Left renal pelvis (tissue), 4 donors: Measurements from ENCODE around the gene FREM1. TPM values are rescaled to one million over a fixed set of nuclear protein-coding genes. Genes with fewer than 3 reads are reported as not detected.

Source experiments
- DNase-seq, 4 donors: peaks; one replicate each; pipeline ENCODE4 v3.0.0-alpha.2; 2013; ENCODE audit warnings: low read depth in 4 of 4, low spot score in 3 of 4
- polyA plus RNA-seq, 4 donors: library from polyadenylated mRNA; unstranded; fragments of 120-200 nt; gene quantifications; one replicate each; pipeline ENCODE4 v1.2.1, GENCODE V29; 2013; ENCODE audit not compliant: insufficient read length in 4 of 4

Gene FREM1
- polyA plus RNA-seq, 4 donors: 24.0 to 184 (median 169) TPM

- no peak for DNase-seq
Measured at GRCh38 chr9:14911046-14911445, 818 bp upstream of the FREM1 start.

GRCh38 chr9:14909601-14909960, 647 bp downstream of the FREM1 start:
- no peak for DNase-seq

GRCh38 chr9:14909181-14909580, 1.0 kb downstream of the FREM1 start:
- DNase-seq: no peak

GRCh38 chr9:14908295-14909180, 1.7 kb downstream of the FREM1 start:
- DNase-seq: peak in 2 of 4 donors; percentile 55 to 63

GRCh38 chr9:14907696-14908095, 2.5 kb downstream of the FREM1 start:
- no peak for DNase-seq

- DNase-seq: no peak
Measured at GRCh38 chr9:14907360-14907685, 2.9 kb downstream of the FREM1 start.

GRCh38 chr9:14906644-14907359, 3.4 kb downstream of the FREM1 start:
- no peak for DNase-seq

GRCh38 chr9:14906000-14906399, 4.2 kb downstream of the FREM1 start:
- DNase-seq: no peak

- no peak for DNase-seq
Measured at GRCh38 chr9:14903040-14903439, 7.2 kb downstream of the FREM1 start.

GRCh38 chr9:14902561-14902960, 7.7 kb downstream of the FREM1 start:
- no peak for DNase-seq

GRCh38 chr9:14899815-14900193, 10.4 kb downstream of the FREM1 start:
- no peak for DNase-seq

- no peak for DNase-seq
Measured at GRCh38 chr9:14899042-14899814, 11.0 kb downstream of the FREM1 start.

GRCh38 chr9:14895806-14896205, 14.4 kb downstream of the FREM1 start:
- DNase-seq: no peak

GRCh38 chr9:14893280-14893679, 16.9 kb downstream of the FREM1 start:
- DNase-seq: no peak

- DNase-seq: no peak
Measured at GRCh38 chr9:14891332-14891731, 18.9 kb downstream of the FREM1 start.

GRCh38 chr9:14889451-14889850, 20.8 kb downstream of the FREM1 start:
- DNase-seq: no peak

GRCh38 chr9:14888875-14889274, 21.4 kb downstream of the FREM1 start:
- no peak for DNase-seq

- no peak for DNase-seq
Measured at GRCh38 chr9:14888272-14888671, 22.0 kb downstream of the FREM1 start.

GRCh38 chr9:14887149-14887548, 23.1 kb downstream of the FREM1 start:
- DNase-seq: no peak

- DNase-seq: no peak
Measured at GRCh38 chr9:14883310-14883944, 26.8 kb downstream of the FREM1 start.

GRCh38 chr9:14882090-14882489, 28.1 kb downstream of the FREM1 start:
- DNase-seq: no peak
